Measurements from ENCODE around the gene PIK3R2.

The PIK3R2 gene

GRCh38 chr19:18174983-18175382 lies 22.0 kb downstream of the PIK3R2 start:
- DNase-seq = no peak

GRCh38 chr19:18176367-18177310 lies 23.7 kb downstream of the PIK3R2 start:
- no peak for DNase-seq

- no peak for DNase-seq
Measured at GRCh38 chr19:18179957-18180356, 27.0 kb downstream of the PIK3R2 start.

- DNase-seq = no peak
Measured at GRCh38 chr19:18183529-18183928, 30.6 kb downstream of the PIK3R2 start.

GRCh38 chr19:18185538-18185937 lies 32.6 kb downstream of the PIK3R2 start:
- DNase-seq = no peak

- DNase-seq = no peak
Measured at GRCh38 chr19:18190278-18190677, 37.3 kb downstream of the PIK3R2 start.

GRCh38 chr19:18191640-18192062 lies 38.7 kb downstream of the PIK3R2 start:
- no peak for DNase-seq

GRCh38 chr19:18192673-18193387 lies 39.9 kb downstream of the PIK3R2 start, which contains the start of gene MPV17L2:
MPV17L2 (plus strand) TSS chr19:18193218; CDS start chr19:18193282, 64 bp downstream.
- DNase-seq = peak; percentile 99

GRCh38 chr19:18193388-18194180 lies 40.6 kb downstream of the PIK3R2 start:
- no peak for DNase-seq

GRCh38 chr19:18194181-18194530 lies 41.2 kb downstream of the PIK3R2 start:
- no peak for DNase-seq

- no peak for DNase-seq
Measured at GRCh38 chr19:18194554-18195238, 41.7 kb downstream of the PIK3R2 start.

GRCh38 chr19:18196511-18196845 lies 43.5 kb downstream of the PIK3R2 start:
- no peak for DNase-seq

- no peak for DNase-seq
Measured at GRCh38 chr19:18197306-18197705, 44.3 kb downstream of the PIK3R2 start.

- no peak for DNase-seq
Measured at GRCh38 chr19:18197941-18198340, 45.0 kb downstream of the PIK3R2 start.

- DNase-seq = no peak
Measured at GRCh38 chr19:18198374-18198773, 45.4 kb downstream of the PIK3R2 start.

GRCh38 chr19:18202397-18202777 lies 49.4 kb downstream of the PIK3R2 start:
- DNase-seq = no peak

- DNase-seq = no peak
Measured at GRCh38 chr19:18202778-18203407, 49.9 kb downstream of the PIK3R2 start.

- DNase-seq = peak; percentile 42
Measured at GRCh38 chr19:18203408-18203862, 50.5 kb downstream of the PIK3R2 start.

GRCh38 chr19:18203863-18204393 lies 51.0 kb downstream of the PIK3R2 start, which contains the start of gene RAB3A:
RAB3A (minus strand) TSS chr19:18204042; CDS start chr19:18202740, 1,302 bp downstream.
- DNase-seq = peak; percentile 99

GRCh38 chr19:18204394-18205199 lies 51.6 kb downstream of the PIK3R2 start:
- DNase-seq = peak; percentile 85
